Uterus (tissue), 2 donors: ENCODE results near the gene RBBP9.

ENCODE experiments used
- POLR2A ChIP-seq, 2 donors: fragments of 450-650 bp; IDR thresholded peaks; one replicate each; pipeline ENCODE4 v1.6.1; 2016; ENCODE audit warnings: antibody characterized with exemption in 2 of 2, mild to moderate bottlenecking in 1 of 2, moderate library complexity in 1 of 2
- TF ChIP-seq, protein P1 (sequence below), 4 experiments: fragments of 200-600 bp in 2 of 4; fragments of 450-650 bp in 2 of 4; sonication (generic) in 2 of 4; IDR thresholded peaks; one replicate each; pipeline ENCODE4 v1.5.1; 2016 to 2019; ENCODE audit warnings: antibody characterized with exemption in 4 of 4, mild to moderate bottlenecking in 2 of 4, moderate library complexity in 1 of 4

DNA sequence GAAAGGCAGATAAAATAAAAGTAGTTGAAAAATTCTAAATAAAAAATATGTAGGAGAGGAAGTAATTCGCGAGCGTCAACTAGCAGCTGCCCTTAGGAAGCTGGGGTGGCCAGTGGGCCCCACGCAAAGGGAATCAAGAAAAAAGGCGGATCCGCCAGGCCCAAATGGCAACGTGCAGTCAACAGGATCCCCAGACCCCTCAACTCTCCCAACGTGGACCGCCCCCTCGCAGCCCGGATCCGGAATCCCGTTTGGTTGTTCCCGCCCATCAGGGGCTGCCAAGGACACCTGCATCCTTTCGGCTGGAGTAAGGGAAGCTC, 30.5 kb downstream of the RBBP9 start:
- TF ChIP-seq, protein P1, sequence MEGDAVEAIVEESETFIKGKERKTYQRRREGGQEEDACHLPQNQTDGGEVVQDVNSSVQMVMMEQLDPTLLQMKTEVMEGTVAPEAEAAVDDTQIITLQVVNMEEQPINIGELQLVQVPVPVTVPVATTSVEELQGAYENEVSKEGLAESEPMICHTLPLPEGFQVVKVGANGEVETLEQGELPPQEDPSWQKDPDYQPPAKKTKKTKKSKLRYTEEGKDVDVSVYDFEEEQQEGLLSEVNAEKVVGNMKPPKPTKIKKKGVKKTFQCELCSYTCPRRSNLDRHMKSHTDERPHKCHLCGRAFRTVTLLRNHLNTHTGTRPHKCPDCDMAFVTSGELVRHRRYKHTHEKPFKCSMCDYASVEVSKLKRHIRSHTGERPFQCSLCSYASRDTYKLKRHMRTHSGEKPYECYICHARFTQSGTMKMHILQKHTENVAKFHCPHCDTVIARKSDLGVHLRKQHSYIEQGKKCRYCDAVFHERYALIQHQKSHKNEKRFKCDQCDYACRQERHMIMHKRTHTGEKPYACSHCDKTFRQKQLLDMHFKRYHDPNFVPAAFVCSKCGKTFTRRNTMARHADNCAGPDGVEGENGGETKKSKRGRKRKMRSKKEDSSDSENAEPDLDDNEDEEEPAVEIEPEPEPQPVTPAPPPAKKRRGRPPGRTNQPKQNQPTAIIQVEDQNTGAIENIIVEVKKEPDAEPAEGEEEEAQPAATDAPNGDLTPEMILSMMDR (IDR thresholded peaks at IDR 0.05), result no peak
- no peak for TF ChIP-seq POLR2A (IDR thresholded peaks at IDR 0.05)
